Measurements from ENCODE around the gene FA2H. TPM values are rescaled to one million over a fixed set of nuclear protein-coding genes. Genes with fewer than 3 reads are reported as not detected.

FA2H gene
- total and polyA plus RNA-seq, 2 of the 13 experiments (the other 11 are each of a cell fraction or from before 2014, with no cell fraction given): 0.20 TPM; not detected in 1

DNA sequence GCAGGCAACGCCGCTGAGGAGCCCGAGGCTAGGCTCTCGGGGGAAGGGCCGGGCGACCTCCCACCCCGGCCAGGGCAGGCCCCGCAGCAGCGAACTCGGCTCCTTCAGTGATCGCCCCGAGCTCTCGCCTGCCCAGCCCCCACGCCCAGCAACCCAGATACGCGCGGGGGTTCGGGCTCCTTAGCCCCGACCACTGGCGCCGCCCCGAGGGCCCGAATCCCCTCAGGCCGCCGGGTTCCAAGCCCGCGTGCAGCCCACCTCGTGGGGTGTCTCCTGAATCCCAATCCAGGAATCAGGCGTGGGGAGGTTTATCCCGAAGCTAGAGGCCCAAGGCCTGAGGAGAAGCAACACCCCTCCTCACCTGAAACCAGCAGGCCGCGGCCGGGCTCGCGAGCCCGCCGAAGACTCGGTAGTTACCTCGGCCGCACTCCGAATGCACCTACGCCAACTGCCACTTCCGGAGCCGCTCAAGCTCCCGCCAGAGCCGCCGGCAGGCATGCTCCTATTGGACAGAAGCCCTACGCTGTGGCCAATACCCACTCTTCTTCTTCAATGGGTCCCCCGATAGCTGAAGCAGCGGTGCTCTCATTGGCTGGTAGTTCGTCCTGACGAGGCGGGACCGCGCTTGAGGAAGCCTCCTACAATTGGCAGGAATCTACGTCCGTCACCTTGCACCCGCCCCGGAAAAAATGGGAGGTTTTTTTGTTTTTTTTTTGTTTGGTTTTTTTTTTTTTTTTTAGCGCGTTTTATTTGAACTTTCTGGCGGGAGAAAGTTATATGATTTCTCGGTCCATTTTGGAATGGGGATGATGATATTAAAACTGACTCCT, 108.0 kb downstream of the FA2H start, which contains the start of gene RFWD3 (continued):
- TF ChIP-seq, protein P1, sequence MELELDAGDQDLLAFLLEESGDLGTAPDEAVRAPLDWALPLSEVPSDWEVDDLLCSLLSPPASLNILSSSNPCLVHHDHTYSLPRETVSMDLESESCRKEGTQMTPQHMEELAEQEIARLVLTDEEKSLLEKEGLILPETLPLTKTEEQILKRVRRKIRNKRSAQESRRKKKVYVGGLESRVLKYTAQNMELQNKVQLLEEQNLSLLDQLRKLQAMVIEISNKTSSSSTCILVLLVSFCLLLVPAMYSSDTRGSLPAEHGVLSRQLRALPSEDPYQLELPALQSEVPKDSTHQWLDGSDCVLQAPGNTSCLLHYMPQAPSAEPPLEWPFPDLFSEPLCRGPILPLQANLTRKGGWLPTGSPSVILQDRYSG (CRISPR knock-in tag; IDR thresholded peaks at IDR 0.05): peak; percentile 38; the same call in 1 of the 2 replicates
- TF ChIP-seq ZMYM4 (CRISPR knock-in tag; IDR thresholded peaks at IDR 0.05) (peak; percentile 90), ZNF205 (CRISPR knock-in tag; IDR thresholded peaks at IDR 0.05) (0 out of 2 replicates have a peak, but pooled peaks have one; percentile 66), ZNF556 (CRISPR knock-in tag; IDR thresholded peaks at IDR 0.05; ENCODE audit: borderline replicate concordance) (peak; percentile 93; the same call in 1 of the 2 replicates), KDM2A (CRISPR knock-in tag; IDR thresholded peaks at IDR 0.05; ENCODE audit: borderline replicate concordance, low read depth) (peak; percentile 67; the same call in 1 of the 2 replicates), ZSCAN31 (CRISPR knock-in tag; IDR thresholded peaks at IDR 0.05; ENCODE audit: low read depth) (peak; percentile 37; the same call in 1 of the 2 replicates), ZNF441 (CRISPR knock-in tag; IDR thresholded peaks at IDR 0.05; ENCODE audit: borderline replicate concordance) (0 out of 2 replicates have a peak, but pooled peaks have one; percentile 21), MYC (CRISPR knock-in tag; IDR thresholded peaks at IDR 0.05; ENCODE audit: borderline replicate concordance) (peak; percentile 94), SMAD1 (CRISPR knock-in tag; IDR thresholded peaks at IDR 0.05; ENCODE audit: borderline replicate concordance, low read depth) (0 out of 2 replicates have a peak, but pooled peaks have one; percentile 80), ZNF124 (CRISPR knock-in tag; IDR thresholded peaks at IDR 0.05) (peak; percentile 89; the same call in 1 of the 2 replicates), SALL2 (CRISPR knock-in tag; IDR thresholded peaks at IDR 0.05) (peak; percentile 72; the same call in 1 of the 2 replicates), XRCC5 (optimal IDR thresholded peaks at IDR 0.05; ENCODE audit: low read length) (peak; percentile 78)
- TF ChIP-seq, protein P2, sequence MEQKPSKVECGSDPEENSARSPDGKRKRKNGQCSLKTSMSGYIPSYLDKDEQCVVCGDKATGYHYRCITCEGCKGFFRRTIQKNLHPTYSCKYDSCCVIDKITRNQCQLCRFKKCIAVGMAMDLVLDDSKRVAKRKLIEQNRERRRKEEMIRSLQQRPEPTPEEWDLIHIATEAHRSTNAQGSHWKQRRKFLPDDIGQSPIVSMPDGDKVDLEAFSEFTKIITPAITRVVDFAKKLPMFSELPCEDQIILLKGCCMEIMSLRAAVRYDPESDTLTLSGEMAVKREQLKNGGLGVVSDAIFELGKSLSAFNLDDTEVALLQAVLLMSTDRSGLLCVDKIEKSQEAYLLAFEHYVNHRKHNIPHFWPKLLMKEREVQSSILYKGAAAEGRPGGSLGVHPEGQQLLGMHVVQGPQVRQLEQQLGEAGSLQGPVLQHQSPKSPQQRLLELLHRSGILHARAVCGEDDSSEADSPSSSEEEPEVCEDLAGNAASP (CRISPR knock-in tag; IDR thresholded peaks at IDR 0.05; ENCODE audit: borderline replicate concordance): peak; percentile 61; the same call in 1 of the 2 replicates
- TF ChIP-seq, protein P3, sequence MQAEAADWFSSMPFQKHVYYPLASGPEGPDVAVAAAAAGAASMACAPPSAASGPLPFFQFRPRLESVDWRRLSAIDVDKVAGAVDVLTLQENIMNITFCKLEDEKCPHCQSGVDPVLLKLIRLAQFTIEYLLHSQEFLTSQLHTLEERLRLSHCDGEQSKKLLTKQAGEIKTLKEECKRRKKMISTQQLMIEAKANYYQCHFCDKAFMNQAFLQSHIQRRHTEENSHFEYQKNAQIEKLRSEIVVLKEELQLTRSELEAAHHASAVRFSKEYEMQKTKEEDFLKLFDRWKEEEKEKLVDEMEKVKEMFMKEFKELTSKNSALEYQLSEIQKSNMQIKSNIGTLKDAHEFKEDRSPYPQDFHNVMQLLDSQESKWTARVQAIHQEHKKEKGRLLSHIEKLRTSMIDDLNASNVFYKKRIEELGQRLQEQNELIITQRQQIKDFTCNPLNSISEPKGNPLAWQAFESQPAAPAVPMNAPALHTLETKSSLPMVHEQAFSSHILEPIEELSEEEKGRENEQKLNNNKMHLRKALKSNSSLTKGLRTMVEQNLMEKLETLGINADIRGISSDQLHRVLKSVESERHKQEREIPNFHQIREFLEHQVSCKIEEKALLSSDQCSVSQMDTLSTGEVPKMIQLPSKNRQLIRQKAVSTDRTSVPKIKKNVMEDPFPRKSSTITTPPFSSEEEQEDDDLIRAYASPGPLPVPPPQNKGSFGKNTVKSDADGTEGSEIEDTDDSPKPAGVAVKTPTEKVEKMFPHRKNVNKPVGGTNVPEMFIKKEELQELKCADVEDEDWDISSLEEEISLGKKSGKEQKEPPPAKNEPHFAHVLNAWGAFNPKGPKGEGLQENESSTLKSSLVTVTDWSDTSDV (CRISPR knock-in tag; IDR thresholded peaks at IDR 0.05): peak; percentile 38; the same call in 1 of the 2 replicates
- TF ChIP-seq, protein P4, sequence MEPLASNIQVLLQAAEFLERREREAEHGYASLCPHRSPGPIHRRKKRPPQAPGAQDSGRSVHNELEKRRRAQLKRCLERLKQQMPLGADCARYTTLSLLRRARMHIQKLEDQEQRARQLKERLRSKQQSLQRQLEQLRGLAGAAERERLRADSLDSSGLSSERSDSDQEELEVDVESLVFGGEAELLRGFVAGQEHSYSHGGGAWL (CRISPR knock-in tag; IDR thresholded peaks at IDR 0.05): peak; percentile 89; the same call in 1 of the 2 replicates
- TF ChIP-seq, protein P5, sequence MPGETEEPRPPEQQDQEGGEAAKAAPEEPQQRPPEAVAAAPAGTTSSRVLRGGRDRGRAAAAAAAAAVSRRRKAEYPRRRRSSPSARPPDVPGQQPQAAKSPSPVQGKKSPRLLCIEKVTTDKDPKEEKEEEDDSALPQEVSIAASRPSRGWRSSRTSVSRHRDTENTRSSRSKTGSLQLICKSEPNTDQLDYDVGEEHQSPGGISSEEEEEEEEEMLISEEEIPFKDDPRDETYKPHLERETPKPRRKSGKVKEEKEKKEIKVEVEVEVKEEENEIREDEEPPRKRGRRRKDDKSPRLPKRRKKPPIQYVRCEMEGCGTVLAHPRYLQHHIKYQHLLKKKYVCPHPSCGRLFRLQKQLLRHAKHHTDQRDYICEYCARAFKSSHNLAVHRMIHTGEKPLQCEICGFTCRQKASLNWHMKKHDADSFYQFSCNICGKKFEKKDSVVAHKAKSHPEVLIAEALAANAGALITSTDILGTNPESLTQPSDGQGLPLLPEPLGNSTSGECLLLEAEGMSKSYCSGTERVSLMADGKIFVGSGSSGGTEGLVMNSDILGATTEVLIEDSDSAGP (CRISPR knock-in tag; IDR thresholded peaks at IDR 0.05; ENCODE audit: borderline replicate concordance): peak; percentile 67; the same call in 1 of the 2 replicates
- TF ChIP-seq, protein P6, sequence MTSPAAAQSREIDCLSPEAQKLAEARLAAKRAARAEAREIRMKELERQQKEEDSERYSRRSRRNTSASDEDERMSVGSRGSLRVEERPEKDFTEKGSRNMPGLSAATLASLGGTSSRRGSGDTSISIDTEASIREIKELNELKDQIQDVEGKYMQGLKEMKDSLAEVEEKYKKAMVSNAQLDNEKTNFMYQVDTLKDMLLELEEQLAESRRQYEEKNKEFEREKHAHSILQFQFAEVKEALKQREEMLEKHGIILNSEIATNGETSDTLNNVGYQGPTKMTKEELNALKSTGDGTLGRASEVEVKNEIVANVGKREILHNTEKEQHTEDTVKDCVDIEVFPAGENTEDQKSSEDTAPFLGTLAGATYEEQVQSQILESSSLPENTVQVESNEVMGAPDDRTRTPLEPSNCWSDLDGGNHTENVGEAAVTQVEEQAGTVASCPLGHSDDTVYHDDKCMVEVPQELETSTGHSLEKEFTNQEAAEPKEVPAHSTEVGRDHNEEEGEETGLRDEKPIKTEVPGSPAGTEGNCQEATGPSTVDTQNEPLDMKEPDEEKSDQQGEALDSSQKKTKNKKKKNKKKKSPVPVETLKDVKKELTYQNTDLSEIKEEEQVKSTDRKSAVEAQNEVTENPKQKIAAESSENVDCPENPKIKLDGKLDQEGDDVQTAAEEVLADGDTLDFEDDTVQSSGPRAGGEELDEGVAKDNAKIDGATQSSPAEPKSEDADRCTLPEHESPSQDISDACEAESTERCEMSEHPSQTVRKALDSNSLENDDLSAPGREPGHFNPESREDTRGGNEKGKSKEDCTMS (CRISPR knock-in tag; conservative IDR thresholded peaks at IDR 0.05): no peak
